ENCODE data around the gene LRP6.

The LRP6 gene

GRCh38 chr12:12069821-12070548 lies 196.9 kb downstream of the LRP6 start:
- no peak for DNase-seq

GRCh38 chr12:12068751-12069150 lies 198.1 kb downstream of the LRP6 start:
- DNase-seq, result no peak
